ENCODE data around the gene CX3CL1.
A peak's percentile ranks its signal among the peaks of the same experiment; 100 is the strongest.
"Not testable (repeated sequence)": the region's sequence is repeated elsewhere in the genome, so short reads cannot be mapped to it uniquely, and the experiment has no call there.

CX3CL1 gene

DNA sequence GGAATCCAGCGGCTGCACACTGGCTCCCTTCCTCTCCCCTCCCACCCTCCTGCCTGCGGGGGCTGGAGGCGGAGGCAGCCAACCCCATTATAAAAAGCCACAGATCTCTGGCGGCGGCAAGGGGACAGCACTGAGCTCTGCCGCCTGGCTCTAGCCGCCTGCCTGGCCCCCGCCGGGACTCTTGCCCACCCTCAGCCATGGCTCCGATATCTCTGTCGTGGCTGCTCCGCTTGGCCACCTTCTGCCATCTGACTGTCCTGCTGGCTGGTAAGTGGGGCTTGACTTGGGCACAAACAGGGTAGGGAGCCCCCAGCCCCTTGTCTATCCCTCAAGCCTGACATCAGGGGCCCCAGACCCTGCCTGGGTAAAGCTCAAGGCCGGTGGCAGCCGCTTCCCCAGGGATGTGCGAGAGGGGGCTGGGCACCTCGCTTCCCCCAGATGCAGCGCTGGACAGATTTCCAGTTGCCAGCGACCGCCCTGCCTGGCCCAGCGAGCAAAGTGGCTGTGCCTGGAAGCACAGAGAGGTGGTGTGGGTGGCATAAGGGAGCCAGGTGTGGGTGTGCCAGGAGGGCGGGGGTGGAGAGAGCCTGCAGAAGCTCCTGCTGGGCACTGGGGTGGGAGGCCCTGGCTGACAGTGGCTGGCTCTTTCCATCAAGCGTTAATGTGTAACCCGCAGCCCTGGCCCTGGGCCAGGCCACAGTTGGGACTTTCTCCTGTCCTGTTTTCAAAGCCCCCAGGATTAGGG, at the start of gene CX3CL1:
CX3CL1 (plus strand) TSS at position 119 of the 745 bp plus-strand sequence; CDS start at position 198, 79 bp downstream.
- DNase-seq: no peak

DNA sequence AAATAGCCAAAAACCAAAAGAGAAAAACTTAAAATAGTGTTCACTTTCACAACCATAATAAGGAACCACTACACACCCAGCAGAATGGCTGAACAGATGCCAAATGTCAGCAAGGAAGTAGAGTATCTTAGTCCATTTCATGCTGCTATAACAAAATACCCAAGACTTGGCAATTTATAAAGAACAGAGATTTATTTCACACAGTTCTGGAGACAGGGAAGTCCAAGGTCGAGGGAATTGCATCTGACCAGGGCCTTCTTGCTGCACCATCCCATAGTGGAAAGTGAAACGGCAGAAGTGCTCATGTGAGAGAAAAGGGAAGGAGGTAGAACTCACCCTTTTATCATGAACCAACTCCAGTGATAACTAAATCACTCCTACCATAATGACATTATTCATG, 47.5 kb upstream of the CX3CL1 start:
- no peak for DNase-seq

DNA sequence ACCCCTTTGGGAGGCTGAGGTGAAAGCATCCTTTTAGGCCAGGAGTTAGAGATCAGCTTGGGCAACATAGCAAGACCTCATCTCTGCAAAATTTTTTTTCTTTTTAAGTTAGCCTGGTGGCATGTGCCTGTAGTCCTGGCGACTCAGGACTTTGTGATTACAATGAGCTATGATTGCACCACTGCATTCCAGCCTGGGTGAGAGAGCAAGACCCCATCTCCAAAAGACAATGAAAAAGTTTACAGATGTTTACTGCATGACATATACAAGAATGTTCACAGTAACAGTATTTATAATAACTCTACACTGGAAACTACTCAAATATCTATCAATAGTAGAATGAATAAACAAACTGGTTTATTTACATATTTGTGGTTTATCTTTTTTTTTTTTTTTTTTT, 46.8 kb upstream of the CX3CL1 start:
- no peak for DNase-seq

DNA sequence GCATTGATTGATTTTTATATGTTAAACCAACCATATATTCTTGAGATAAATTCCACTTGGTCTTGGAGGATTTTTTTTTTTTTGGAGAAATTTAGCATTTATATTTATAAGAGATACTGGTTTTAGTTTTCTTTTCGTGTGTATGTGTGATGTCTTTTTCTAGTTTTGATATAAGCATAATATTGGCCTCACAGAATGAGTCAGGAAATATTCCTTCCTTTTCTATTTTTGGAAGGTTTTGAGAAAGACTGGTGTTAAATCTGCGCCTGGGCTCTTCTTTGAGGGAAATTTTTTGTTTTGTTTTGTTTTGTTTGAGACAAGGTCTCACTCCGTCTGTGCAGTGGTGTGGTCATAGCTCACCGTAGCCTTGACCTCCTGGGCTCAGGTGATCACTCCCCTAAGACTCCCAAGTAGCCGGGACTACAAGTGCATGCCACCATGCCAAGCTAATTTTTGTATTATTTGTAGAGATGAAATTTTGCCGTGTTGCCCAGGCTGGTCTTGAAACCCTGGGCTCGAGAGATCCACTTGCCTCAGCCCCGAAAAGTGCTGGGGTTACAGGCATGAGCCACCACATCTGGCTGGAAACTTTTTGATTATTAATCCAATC, 42.5 kb upstream of the CX3CL1 start:
- DNase-seq: no peak

DNA sequence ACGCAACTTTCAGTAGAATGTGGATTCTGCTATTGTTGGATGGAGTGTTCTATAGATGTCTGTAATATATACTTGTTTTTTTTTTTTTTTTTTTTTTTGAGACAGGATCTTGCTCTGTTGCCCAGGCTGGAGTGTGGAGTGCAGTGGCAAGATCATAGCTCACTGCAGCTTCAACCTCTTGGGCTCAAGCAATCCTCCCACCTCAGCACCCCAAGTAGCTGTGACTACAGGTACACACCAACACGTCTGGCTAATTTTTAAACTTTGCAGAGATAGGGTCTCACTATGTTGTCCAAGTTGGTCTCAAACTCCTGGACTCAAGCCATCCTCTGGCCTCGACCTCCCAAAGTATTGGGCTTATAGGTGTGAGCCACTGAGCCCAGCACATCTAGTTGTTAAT, 40.9 kb upstream of the CX3CL1 start:
- DNase-seq: no peak

DNA sequence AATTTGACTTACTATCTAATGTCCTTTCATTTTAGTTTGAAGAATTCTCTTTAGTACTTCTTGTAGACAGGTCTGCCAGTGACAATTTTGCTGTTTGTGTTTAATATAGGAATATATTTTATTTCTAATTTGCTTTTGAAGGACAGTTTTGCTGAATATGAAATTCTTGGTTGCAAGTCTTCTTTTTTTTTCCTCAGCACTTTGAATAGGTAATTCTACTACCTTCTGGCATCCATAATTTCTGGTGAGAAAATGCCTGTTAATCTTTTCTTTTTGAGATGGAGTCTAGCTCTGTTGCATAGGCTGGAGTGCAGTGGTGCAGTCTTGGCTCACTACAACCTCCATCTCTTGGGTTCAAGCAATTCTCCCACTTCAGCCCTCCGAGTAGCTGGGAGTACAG, 38.9 kb upstream of the CX3CL1 start:
- no peak for DNase-seq

DNA sequence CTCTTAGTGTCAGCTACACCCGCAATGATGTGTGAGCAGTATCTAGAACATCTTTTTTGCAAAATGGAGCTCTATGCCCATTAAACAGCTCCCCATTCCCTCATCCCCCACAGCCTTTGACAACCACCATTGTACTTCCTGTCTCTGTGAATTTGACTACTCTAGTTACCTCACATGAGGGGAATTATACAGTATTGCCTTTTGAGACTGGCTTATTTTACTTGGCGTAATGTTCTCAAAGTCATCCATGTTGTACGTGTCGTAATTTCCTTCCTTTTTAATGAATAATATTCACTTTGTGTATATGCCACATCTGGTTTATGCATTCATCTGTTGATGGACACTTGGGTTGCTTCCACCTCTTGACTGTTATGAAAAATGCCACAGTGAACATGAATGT, 36.9 kb upstream of the CX3CL1 start:
- no peak for DNase-seq

DNA sequence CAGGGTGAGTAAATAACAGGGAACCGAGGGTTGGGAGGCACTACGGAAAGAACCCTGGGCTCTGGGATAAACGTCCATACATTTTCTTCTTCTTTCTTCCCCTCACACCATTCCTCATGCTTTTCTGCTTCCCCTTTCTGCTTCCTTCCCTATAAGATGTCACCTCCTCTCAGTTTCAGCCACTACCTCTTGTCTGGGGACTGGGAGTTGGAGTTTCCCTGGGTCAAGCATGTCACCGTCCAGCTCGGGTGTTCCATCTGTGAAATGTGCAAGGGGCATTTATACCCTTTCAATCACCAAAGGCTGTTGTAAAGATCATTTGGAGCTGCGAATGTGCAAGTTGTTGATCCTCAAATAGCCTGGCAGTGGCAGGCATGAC, 31.2 kb upstream of the CX3CL1 start:
- no peak for DNase-seq

DNA sequence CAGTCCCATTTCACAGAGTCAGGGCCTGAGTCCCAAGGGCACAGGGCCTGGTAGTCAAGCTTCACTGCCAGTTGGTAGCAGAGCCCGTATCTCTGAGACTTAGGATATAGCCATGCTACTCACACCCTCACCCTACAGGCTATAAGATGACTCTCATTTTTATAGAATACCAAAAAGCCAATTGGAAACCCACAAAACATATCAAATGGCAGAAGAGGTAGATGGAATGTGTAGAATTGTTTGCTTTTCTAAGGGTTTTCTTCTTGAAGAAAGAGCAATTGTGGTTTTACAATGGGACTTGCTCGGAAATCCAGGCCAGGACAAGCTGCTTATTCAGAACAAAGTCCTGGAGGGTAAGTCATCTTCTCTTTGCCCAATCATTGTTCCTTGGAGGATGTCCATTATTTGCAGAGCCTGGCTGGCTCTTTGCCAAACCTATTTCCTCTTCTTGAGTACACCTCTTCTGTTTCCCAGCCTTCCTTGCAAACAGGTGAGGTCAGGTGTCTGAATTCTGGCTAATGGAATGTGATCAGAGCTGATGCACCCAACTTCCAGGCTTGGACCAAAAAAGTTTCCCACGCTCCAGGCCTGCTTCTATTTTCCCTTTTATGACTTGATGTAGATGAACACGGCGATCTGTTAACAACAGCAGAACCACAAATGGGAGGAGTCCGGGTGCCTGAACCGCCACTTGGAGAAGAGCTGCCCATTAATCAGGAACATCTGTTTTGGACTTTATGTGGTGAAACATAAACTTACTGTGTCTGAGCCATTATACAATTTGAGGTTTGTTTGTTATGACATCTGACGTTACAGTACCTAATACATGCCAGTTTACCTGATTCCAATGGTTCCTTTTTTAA, 30.6 kb upstream of the CX3CL1 start:
- DNase-seq: no peak

DNA sequence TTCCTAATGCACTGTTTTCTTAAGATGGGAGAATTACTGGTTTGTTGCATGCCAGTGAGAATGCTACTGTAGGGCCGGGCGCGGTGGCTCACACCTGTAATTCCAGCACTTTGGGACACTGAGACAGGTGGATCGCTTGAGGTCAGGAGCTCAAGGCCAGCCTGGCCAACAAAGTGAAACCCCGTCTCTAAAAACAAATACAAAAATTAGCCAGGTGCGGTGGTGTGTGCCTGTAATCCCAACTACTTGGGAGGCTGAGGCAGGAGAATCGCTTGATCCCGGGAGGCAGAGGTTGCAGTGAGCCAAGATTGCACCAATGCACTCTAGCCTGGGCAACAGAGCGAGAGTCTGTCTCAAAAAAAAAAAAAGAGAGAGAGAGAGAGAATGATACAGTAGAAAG, 29.7 kb upstream of the CX3CL1 start:
- DNase-seq: not testable (repeated sequence)

DNA sequence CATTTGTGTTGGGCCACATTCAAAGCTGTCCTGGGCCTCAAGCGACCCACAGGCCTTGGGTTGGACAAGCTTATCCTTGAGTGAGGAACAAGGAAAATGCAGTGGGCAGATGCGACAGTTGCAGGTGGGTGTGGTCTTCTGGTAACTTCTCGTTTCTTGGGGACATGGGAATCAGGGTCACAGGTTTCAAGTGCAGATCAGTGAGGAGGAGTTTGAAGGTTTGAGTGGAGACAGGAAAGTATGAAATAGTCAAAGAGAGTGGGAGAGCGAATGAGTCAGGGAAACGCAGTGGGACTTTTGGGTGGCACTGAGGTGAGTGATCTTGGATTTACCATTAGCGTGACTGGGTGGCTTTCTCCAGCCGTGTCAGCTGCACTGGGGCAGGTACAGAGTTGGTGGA, 29.1 kb upstream of the CX3CL1 start:
- DNase-seq: no peak

DNA sequence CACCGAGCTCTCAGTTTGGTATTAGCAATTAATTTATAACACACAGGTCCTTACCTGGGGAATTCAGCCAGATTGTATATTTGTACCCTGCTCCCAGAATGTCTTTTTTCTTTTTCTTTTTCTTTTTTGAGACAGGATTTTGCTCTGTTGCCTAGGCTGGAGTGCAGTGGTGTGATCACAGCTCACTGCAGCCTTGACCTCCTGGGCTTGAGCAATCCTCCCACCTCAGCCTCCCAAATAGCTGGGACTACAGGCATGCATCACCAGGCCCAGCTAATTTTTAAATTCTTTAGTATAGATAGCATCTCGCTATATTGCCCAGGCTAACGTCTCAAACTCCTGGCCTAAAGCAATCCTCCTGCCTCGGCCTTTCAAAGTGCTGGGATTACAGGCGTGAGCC, 28.2 kb upstream of the CX3CL1 start:
- not testable (repeated sequence) for DNase-seq

DNA sequence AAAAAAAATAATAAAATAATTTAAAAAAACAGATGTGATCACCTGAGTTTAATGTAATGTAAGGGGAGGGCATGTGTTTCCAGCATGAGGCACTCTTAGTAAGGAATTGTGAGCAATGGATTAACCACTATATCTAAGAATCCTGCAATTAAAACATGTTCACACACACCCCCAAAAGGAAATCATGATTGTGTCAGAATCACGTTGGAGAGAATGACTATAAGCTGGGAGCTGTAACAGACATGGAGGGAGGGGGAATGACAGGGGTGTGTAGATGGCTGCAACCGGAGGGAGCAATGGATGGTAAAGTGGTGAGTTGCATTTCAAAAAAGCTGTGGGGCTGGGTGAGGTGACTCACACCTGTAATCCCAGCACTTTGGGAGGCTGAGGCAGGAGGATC, 27.3 kb upstream of the CX3CL1 start:
- DNase-seq: no peak

DNA sequence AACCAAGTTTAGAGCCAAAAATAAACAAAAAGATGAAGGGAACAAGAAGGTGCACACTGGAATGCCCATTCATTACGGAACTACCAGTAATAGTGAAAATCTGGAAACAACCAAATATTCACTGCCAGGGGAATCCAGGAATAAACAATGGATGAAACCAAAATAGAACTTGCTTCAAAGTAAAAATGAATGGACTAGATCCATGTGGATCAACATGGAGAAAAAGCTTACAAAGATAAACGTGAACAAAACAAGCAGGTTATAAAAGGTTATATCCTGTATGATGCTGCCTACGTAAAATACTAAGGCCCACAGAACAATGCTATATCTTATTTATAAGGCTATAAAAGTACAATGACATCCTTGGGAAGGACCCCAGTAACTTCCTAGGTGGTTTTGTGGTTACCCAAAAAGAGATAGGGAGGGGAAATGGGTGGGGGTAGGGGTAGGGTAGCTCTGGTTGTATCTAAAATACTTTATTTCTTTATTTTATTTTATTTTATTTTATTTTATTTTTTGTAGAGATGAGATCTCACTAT, 26.6 kb upstream of the CX3CL1 start:
- no peak for DNase-seq

DNA sequence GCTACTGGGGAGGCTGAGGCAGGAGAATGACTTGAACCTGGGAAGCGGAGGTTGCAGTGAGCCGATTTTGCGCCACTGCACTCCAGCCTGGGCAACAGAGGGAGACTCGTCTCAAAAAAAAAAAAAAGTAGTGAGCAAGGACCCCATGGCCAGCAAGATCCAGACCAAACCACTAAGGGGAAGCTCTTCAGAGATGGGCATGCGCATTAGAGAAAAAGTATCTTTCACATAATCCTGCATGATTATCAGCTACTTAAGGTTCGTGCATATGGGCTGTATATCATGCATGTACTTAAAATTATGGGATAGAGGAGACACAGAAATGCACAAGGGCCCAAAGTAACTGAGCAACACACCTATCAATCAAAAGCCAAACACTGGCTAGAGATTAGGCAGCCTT, 24.4 kb upstream of the CX3CL1 start:
- no peak for DNase-seq

DNA sequence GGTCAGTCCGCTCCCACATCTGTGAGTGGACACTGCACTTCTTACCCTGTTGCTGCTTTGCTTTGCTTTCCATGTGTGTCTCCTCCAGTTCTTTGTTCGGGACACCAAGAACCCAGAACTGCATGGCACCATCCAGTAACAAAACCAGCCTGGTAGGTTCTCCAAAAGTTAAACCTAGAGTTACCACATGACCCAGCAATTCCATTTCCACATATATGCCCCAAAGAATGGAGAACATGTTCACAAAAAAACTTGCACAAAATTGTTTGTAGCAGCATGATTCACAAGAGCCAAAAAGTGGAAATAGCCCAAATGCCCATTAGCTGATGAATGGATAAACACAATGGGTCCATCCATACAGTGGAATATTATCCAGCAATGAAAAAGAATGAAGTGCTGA, 24.0 kb upstream of the CX3CL1 start:
- DNase-seq: no peak

DNA sequence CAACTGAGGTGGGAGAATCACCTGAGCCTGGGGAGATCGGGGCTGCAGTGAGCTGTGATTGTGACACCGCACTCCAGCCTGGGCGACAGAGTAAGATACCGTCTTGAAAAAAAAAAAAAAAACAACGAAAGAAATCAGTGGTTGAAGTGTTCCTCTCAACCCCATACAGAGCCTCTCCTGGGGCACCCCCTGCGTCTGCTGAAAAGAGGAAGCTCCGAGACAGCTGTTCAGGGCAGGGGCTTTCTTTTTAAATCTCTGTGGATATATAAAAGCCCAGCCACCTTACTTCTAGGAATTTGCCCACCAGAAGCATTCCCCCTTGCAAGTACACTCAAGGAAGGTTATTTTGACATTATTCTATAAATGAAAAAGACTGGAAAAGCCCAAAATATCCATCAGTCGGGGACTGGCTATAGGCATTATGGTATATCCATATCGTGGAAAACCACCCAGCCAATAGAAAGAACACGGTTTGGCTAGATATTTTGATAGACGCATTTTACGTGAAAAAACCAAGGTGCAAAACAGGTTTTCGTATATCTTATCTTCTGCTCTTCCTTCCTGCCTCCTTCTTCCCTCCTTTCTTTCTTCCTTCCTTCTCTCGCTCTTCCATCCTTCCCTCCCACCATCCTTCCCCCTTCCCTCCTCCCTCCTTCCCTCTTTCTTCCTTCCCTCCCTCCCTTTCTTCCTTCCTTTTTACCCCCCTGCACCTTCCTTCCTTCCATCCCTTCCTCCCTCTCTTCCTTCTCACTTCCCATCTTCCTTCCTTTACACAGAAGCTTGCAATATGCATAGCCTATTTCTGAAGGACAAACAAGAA, 22.9 kb upstream of the CX3CL1 start:
- peak; percentile 50 for DNase-seq

DNA sequence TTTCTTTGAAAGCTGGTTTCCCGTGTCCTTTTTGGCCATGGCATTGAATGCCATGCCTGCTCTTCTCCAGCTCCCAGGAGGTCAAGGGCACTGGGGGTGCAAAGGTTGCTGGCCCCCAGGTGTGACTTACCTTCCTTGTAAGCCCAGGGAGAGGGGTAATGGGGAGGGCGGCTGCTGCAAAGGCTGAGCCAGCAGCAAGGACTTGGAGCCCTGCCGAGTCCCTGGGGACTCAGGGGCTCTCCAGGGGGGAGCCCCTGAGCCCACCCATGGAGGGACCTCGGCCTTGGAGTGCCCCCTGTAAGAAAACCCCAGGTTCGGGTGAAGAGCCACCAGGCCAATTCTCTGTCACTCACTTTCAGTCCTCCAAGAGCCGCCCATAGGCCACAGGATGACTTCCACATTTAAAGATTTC, 19.6 kb upstream of the CX3CL1 start:
- peak; percentile 34 for DNase-seq

DNA sequence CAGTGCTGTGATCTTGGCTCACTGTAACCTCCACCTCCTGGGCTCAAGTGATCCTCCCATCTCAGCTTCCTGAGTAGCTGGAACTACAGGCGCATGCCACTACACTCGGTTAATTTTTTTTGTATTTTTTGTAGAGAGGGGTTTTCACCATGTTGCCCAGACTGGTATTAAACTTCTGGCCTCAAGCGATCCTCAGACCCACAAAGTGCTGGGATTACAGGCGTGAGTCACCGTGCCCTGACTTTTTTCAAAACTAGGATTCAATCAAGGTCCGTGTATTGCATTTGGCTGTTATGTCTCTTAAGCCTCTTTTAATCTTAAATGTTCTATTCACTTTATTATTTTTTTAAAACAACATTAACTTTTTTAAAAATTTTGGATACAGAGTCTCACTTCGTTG, 18.0 kb upstream of the CX3CL1 start:
- peak; percentile 2 for DNase-seq

DNA sequence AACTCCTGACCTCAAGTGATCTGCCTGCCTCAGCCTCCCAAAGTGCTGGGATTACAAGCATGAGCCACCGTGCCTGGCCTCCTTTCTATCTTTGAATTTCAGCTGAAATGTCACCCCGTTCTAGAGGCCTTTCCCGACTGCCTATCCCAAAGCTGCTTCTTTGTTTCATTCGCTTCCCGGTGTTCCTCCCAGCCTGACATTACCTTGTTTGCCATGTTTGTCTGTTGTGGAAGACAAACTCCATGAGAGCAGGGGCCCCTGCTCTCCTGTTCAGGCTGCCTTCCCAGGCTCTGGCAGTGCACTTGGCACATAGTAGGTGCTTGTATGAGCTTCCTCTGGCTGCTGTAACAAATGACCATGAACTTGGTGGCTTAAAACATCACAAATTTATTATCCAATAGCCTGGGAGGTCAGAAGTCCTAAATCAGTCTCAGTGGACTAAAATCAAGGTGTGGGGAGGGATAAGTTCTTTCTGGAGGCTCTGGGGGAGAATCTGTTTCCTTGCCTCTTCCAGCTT, 16.3 kb upstream of the CX3CL1 start:
- DNase-seq: peak; percentile 21

DNA sequence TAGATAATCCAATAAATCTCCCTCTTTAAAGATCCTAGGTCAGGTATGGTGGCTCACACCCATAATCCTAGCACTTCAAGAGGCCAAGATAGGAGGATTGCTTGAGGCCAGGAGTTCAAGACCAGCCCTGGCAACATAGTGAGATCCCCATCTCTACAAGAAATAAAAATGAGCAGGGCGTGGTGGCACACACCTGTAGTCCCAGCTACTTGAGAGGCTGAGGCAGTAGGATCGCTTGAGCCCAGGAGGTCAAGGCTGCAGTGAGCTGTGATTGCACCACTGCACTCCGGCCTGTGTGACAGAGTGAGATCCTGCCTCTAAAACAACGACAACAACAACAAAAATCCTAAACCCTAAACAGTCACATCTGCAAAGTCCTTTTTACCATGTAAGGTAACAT, 15.7 kb upstream of the CX3CL1 start:
- peak; percentile 16 for DNase-seq

DNA sequence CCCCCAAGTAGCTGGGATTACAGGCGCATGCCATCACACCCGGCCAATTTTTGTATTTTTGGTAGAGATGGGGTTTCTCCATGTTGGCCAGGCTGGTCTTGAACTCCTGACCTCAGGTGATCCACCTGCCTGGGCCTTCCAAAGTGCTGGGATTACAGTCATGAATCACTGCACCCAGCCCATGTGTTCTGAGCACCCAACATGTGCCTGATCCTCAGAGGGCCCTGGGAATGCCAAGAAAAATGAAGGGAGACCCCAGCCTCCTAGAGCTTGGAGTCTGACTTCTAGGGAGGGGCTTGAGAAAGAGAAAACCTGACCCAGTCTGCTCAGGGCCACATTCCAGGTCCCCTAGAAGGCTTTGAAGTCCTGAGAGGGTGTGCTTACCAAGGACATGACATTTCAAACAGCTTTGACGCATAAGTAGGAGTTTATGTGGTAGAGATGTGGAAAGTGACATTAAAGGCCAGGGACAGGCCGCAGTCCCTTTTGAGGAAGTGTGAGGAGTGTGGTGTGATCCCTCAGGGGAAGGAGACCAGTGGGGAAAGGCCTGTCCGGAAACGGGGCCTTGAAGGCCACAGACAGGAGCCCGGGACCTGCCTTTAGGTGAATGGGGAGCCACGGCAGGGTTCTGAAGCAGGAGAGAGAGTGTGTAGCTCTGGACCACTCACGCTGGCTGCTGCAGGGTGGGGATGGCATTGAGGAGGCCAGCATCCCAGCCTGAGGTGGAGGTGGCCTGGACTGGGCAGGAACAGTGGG, 14.8 kb upstream of the CX3CL1 start:
- peak; percentile 39 for DNase-seq
